ENCODE results near the gene ZW10. TPM values are rescaled to one million over a fixed set of nuclear protein-coding genes. Genes with fewer than 3 reads are reported as not detected.

Gene ZW10
- total RNA-seq, 2 experiments from 2014 or later, result 2.0 to 2.2 TPM

DNA sequence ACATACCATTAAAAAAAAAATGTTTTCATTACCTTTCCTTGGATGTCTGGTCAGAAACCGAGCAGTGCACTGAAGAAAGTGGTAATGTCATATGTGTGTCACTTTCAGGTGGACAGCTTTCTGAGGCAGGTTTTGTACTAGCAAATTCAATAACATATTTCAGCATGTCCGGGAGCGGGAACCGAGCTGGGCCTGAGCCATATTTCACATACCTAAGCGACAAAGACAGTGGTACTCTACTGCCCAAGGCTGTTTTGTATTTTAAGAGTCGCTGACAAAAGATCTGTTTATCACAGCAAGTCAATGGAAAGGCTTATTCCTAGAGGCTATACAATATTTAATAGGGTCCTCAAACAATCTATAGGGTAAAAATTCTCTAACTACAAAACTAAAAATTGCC lies 44.1 kb upstream of the ZW10 start:
- H3K36me3 ChIP-seq (ENCODE audit: insufficient read depth, low read length), result peaks cover 18% of the 10 kb centered on the region
- CTCF ChIA-PET, result no interaction called here
- H3K4me3 ChIP-seq (ENCODE audit: low read length), result no peak overlapping the region
- TF ChIP-seq, protein P1, sequence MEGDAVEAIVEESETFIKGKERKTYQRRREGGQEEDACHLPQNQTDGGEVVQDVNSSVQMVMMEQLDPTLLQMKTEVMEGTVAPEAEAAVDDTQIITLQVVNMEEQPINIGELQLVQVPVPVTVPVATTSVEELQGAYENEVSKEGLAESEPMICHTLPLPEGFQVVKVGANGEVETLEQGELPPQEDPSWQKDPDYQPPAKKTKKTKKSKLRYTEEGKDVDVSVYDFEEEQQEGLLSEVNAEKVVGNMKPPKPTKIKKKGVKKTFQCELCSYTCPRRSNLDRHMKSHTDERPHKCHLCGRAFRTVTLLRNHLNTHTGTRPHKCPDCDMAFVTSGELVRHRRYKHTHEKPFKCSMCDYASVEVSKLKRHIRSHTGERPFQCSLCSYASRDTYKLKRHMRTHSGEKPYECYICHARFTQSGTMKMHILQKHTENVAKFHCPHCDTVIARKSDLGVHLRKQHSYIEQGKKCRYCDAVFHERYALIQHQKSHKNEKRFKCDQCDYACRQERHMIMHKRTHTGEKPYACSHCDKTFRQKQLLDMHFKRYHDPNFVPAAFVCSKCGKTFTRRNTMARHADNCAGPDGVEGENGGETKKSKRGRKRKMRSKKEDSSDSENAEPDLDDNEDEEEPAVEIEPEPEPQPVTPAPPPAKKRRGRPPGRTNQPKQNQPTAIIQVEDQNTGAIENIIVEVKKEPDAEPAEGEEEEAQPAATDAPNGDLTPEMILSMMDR (IDR thresholded peaks at IDR 0.05), result no peak
- ATAC-seq (ENCODE audit: poor library complexity) (no peak), DNase-seq (no peak)
- intact Hi-C loops (cut with DNase I, micrococcal nuclease), result no loop called here
- Mint-ChIP-seq H3K9me3 (no peaks in the 10 kb centered on the region), H3K36me3 (ENCODE audit: low read depth) (peaks cover 67% of the 10 kb centered on the region), H3K27me3 (no peaks in the 10 kb centered on the region), H3K4me3 (no peak overlapping the region), H3K27ac (no peak overlapping the region), H3K4me1 (ENCODE audit: low read depth) (no peaks in the 10 kb centered on the region)
- H3K27me3 ChIP-seq (ENCODE audit: control insufficient read depth in 1 of 2, insufficient read depth in 2 of 2, low read length in 2 of 2), result no peaks in the 10 kb centered on the region
- H3K27ac ChIP-seq (ENCODE audit: low read depth in 1 of 2, low read length in 2 of 2), result no peak overlapping the region
- H3K4me1 ChIP-seq (ENCODE audit: insufficient read depth, low read length), result no peaks in the 10 kb centered on the region
- POLR2A ChIA-PET, result no interaction called here
- no peaks in the 10 kb centered on the region for H3K9me3 ChIP-seq (ENCODE audit: control insufficient read depth in 1 of 2, insufficient read depth in 1 of 2, low read length in 2 of 2)

DNA sequence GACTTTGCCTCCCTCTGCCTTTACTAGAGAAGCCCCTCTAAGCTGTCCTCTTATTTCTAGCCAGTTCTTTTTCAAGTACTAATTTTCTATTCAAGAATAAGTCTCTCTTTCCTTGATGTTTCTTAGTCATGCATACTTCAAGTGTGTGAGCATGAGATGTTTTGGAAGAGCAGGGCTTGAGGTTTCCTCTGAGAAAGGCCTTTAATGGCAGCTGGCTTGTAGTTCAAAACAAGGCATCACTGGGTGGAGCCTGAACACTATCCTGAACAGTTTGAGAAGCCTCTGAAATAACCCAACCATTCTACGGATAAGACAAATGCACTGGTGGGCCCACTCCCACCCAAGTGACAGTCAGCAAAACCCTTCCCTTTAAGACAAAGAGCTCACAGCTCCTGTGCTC lies 43.7 kb upstream of the ZW10 start:
- H3K4me1 Mint-ChIP-seq (ENCODE audit: low read depth), result no peaks in the 10 kb centered on the region
- H3K27ac Mint-ChIP-seq, result no peak overlapping the region
- intact Hi-C loops (cut with DNase I, micrococcal nuclease), result no loop called here
- TF ChIP-seq, protein P1 (IDR thresholded peaks at IDR 0.05), result no peak
- DNase-seq (no peak), ATAC-seq (ENCODE audit: poor library complexity) (no peak)
- Histone ChIP-seq H3K4me1 (ENCODE audit: insufficient read depth, low read length) (no peaks in the 10 kb centered on the region), H3K27me3 (ENCODE audit: control insufficient read depth in 1 of 2, insufficient read depth in 2 of 2, low read length in 2 of 2) (no peaks in the 10 kb centered on the region), H3K27ac (ENCODE audit: low read depth in 1 of 2, low read length in 2 of 2) (no peak overlapping the region), H3K36me3 (ENCODE audit: insufficient read depth, low read length) (peaks cover 18% of the 10 kb centered on the region), H3K9me3 (ENCODE audit: control insufficient read depth in 1 of 2, insufficient read depth in 1 of 2, low read length in 2 of 2) (no peaks in the 10 kb centered on the region), H3K4me3 (ENCODE audit: low read length) (no peak overlapping the region)
- ChIA-PET POLR2A (no interaction called here), CTCF (no interaction called here)
- no peak overlapping the region for H3K4me3 Mint-ChIP-seq
- no peaks in the 10 kb centered on the region for H3K27me3 Mint-ChIP-seq
- H3K36me3 Mint-ChIP-seq (ENCODE audit: low read depth), result peaks cover 68% of the 10 kb centered on the region
- H3K9me3 Mint-ChIP-seq, result no peaks in the 10 kb centered on the region

DNA sequence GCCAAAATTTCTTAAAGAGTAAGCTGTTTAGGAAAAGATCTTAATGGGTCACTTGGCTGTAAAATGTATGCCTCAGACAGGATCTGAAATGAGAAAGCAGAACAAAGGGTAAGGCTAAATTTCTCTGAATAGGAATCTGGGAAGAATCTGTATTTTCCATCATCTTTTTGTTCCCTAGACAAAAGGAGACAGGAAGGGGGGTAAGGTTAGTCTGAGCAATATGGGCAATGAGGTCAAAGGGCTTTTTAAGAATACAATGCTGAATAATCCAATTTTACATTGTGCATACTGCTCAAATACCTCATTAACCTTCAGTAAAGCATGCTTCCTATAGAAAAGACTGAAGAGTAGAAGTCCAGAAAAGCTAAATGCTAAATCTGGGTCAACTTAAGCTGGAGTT lies 40.7 kb upstream of the ZW10 start:
- H3K27ac Mint-ChIP-seq, result no peak overlapping the region
- no peaks in the 10 kb centered on the region for H3K27me3 Mint-ChIP-seq
- no peaks in the 10 kb centered on the region for H3K9me3 ChIP-seq (ENCODE audit: control insufficient read depth in 1 of 2, insufficient read depth in 1 of 2, low read length in 2 of 2)
- ChIA-PET CTCF (no interaction called here), POLR2A (no interaction called here)
- no peak overlapping the region for H3K4me3 Mint-ChIP-seq
- peaks cover 74% of the 10 kb centered on the region for H3K36me3 Mint-ChIP-seq (ENCODE audit: low read depth)
- no peaks in the 10 kb centered on the region for H3K27me3 ChIP-seq (ENCODE audit: control insufficient read depth in 1 of 2, insufficient read depth in 2 of 2, low read length in 2 of 2)
- no peak overlapping the region for H3K27ac ChIP-seq (ENCODE audit: low read depth in 1 of 2, low read length in 2 of 2)
- ATAC-seq (ENCODE audit: poor library complexity), result no peak
- DNase-seq, result no peak
- H3K4me1 ChIP-seq (ENCODE audit: insufficient read depth, low read length), result no peaks in the 10 kb centered on the region
- H3K4me3 ChIP-seq (ENCODE audit: low read length), result no peak overlapping the region
- H3K36me3 ChIP-seq (ENCODE audit: insufficient read depth, low read length), result peaks cover 11% of the 10 kb centered on the region
- TF ChIP-seq, protein P1 (IDR thresholded peaks at IDR 0.05), result no peak
- H3K9me3 Mint-ChIP-seq, result no peaks in the 10 kb centered on the region
- H3K4me1 Mint-ChIP-seq (ENCODE audit: low read depth), result no peaks in the 10 kb centered on the region
- intact Hi-C loops (cut with DNase I, micrococcal nuclease), result no loop called here

Data from CD4-positive, alpha-beta T cell (primary cell).